Neural progenitor cell (in vitro differentiated cells): ENCODE results near the gene CDC42EP4.

Experiments
- CTCF ChIP-seq: fragments of 200-600 bp; sonication (generic); IDR thresholded peaks from 2 replicates; pipeline ENCODE4 v1.5.1; 2017; ENCODE audit warnings: antibody characterized with exemption, mild to moderate bottlenecking
- EZH2 ChIP-seq: fragments of 200-600 bp; sonication (generic); IDR thresholded peaks from 2 replicates; pipeline ENCODE4 v1.6.1; 2017; ENCODE audit warnings: antibody characterized with exemption, mild to moderate bottlenecking, moderate library complexity
- EZH2phosphoT487 ChIP-seq: fragments of 200-600 bp; sonication (generic); IDR thresholded peaks from 2 replicates; pipeline ENCODE4 v1.6.1; 2017; ENCODE audit warnings: antibody characterized with exemption

GRCh38 chr17:73285916-73286862 is 25.6 kb downstream of the CDC42EP4 start:
- TF ChIP-seq CTCF (no peak), EZH2 (no peak), EZH2phosphoT487 (no peak)
